ENCODE data around the gene SLC35E2B.

GRCh38 chr1:1621173-1622009, 71.2 kb downstream of the SLC35E2B start:
- TF ChIP-seq CTCF (IDR thresholded peaks at IDR 0.05): no peak
- no peak for TF ChIP-seq ZNF396 (CRISPR knock-in tag; IDR thresholded peaks at IDR 0.05; ENCODE audit: borderline replicate concordance)
- no peak for TF ChIP-seq ZNF121 (CRISPR knock-in tag; IDR thresholded peaks at IDR 0.05)
- no peak for TF ChIP-seq NR2C2 (CRISPR knock-in tag; IDR thresholded peaks at IDR 0.05)
- no peak for TF ChIP-seq ATF6 (CRISPR knock-in tag; IDR thresholded peaks at IDR 0.05)
- no peak for TF ChIP-seq MAX (CRISPR knock-in tag; IDR thresholded peaks at IDR 0.05)
- TF ChIP-seq FOXK1 (CRISPR knock-in tag; IDR thresholded peaks at IDR 0.05): no peak
- TF ChIP-seq SP1 (CRISPR knock-in tag; conservative IDR thresholded peaks at IDR 0.05): no peak
